A549 (cell line): ENCODE data around the gene C2CD4C. TPM values are rescaled to one million over a fixed set of nuclear protein-coding genes. Genes with fewer than 3 reads are reported as not detected.

Experiments
- ATAC-seq, 2 experiments: fragments of 200-7000 bp in 1 of 2; fragments of >200 bp in 1 of 2; cut with Nextera tagmentation in 1 of 2; cut with Tn5 transposase in 1 of 2; 3 replicates each; pipeline versions ENCODE4 v1.8.0 to v1.9.1; 2018 to 2020; ENCODE audit warnings: mild to moderate bottlenecking in 1 of 2, moderate library complexity in 1 of 2
- CTCF ChIA-PET: fragments of 300-600 bp; sonication (Branson Sonifier 250); formaldehyde crosslinking; extraction: SDS; loops from one replicate; lab custom pipeline; 2021; ENCODE audit warnings: antibody characterized with exemption, inconsistent platforms; lab: Yijun Ruan, JAX
- POLR2A ChIA-PET: fragments of 350-600 bp; formaldehyde crosslinking; extraction: SDS; loops from one replicate; lab custom pipeline; 2021; ENCODE audit warnings: antibody characterized with exemption, inconsistent platforms; lab: Yijun Ruan, JAX
- DNase-seq, 2 experiments: peaks; one replicate each; pipeline versions ENCODE4 v3.0.0 to v3.0.0-alpha.2; 2011 to 2016; ENCODE audit warnings: low read depth in 1 of 2, low spot score in 1 of 2
- FAIRE-seq: peaks from 2 replicates; lab custom pipeline; 2011; peaks lifted over from hg19 to GRCh38; lab: Jason Lieb, UNC
- H3K27ac ChIP-seq, 2 experiments: fragments of >200 bp; sonication (Bioruptor Twin); formaldehyde crosslinking; 3 replicates each; pipeline ENCODE4 v1.5.1; 2016 to 2017
- H3K4me1 ChIP-seq: fragments of >200 bp; sonication (Bioruptor Twin); formaldehyde crosslinking; 3 replicates; pipeline ENCODE4 v1.6.1; 2016
- H3K4me2 ChIP-seq: fragments of >200 bp; sonication (Bioruptor Twin); formaldehyde crosslinking; 3 replicates; pipeline ENCODE4 v1.6.1; 2016
- H3K4me3 ChIP-seq: fragments of >200 bp; sonication (Bioruptor Twin); formaldehyde crosslinking; 3 replicates; pipeline ENCODE4 v1.5.1; 2016
- H3K9me3 ChIP-seq: fragments of >200 bp; sonication (Bioruptor Twin); formaldehyde crosslinking; 3 replicates; pipeline ENCODE4 v1.6.1; 2016
- BCL3 ChIP-seq: fragments of >200 bp; sonication (Bioruptor Twin); formaldehyde crosslinking; IDR thresholded peaks from 3 replicates; pipeline ENCODE4 v1.6.1; 2016
- CEBPB ChIP-seq, 2 experiments: fragments of >200 bp in 1 of 2; sonication (Bioruptor Twin) in 1 of 2; formaldehyde crosslinking in 1 of 2; IDR thresholded peaks; 2 replicates each; pipeline ENCODE4 v1.6.1; 2012 to 2016
- EHMT2 ChIP-seq: fragments of 200-600 bp; sonication (generic); IDR thresholded peaks from 2 replicates; pipeline ENCODE4 v1.6.1; 2016; ENCODE audit warnings: antibody characterized with exemption, low read depth, mild to moderate bottlenecking, moderate library complexity
- ESRRA ChIP-seq: fragments of 150-350 bp; IDR thresholded peaks from 2 replicates; pipeline ENCODE4 v1.6.1; 2014; ENCODE audit warnings: mild to moderate bottlenecking, low read length, borderline replicate concordance
- FOSB ChIP-seq: fragments of 250-450 bp; sonication (Bioruptor Pico); IDR thresholded peaks from 2 replicates; pipeline ENCODE4 v1.5.0; 2020; ENCODE audit warnings: mild to moderate bottlenecking, moderate library complexity
- GATA3 ChIP-seq: IDR thresholded peaks from 2 replicates; pipeline ENCODE4 v1.6.1; 2012; ENCODE audit warnings: borderline replicate concordance
- HES2 ChIP-seq: fragments of >200 bp; sonication (Bioruptor Twin); formaldehyde crosslinking; IDR thresholded peaks from 2 replicates; pipeline ENCODE4 v1.6.1; 2016
- HEYL ChIP-seq: fragments of 250-450 bp; sonication (Bioruptor Pico); IDR thresholded peaks from 2 replicates; pipeline ENCODE4 v1.8.0; 2021; ENCODE audit warnings: mild to moderate bottlenecking, moderate library complexity
- HOXA7 ChIP-seq: fragments of 250-450 bp; sonication (Bioruptor Pico); IDR thresholded peaks from 2 replicates; pipeline ENCODE4 v1.5.0; 2020; ENCODE audit warnings: mild to moderate bottlenecking, moderate library complexity
- HOXB13 ChIP-seq: fragments of 250-450 bp; sonication (Bioruptor Pico); IDR thresholded peaks from 2 replicates; pipeline ENCODE4 v1.5.0; 2020; ENCODE audit warnings: low read depth, mild to moderate bottlenecking, moderate library complexity
- MAFK ChIP-seq: fragments of 450-650 bp; IDR thresholded peaks from 2 replicates; pipeline ENCODE4 v1.6.1; 2014; ENCODE audit not compliant: partially characterized antibody
- MAZ ChIP-seq: fragments of 150-350 bp; IDR thresholded peaks from 2 replicates; pipeline ENCODE4 v1.6.1; 2014; ENCODE audit warnings: antibody characterized with exemption, low read depth, low read length, borderline replicate concordance
- MYC ChIP-seq: IDR thresholded peaks from 2 replicates; pipeline ENCODE4 v1.6.1; 2012; ENCODE audit warnings: mild to moderate bottlenecking, inconsistent platforms, low read length, improper control_type of control experiment, borderline replicate concordance
- NFE2L2 ChIP-seq: fragments of 150-350 bp; conservative IDR thresholded peaks from 2 replicates; pipeline ENCODE4 v1.6.1; 2014; ENCODE audit warnings: low read length
- NPAS2 ChIP-seq: fragments of 250-450 bp; sonication (Bioruptor Pico); IDR thresholded peaks from 2 replicates; pipeline ENCODE4 v1.8.0; 2022; ENCODE audit warnings: mild to moderate bottlenecking, moderate library complexity, borderline replicate concordance
- PHF8 ChIP-seq: fragments of 200-600 bp; sonication (generic); IDR thresholded peaks from 2 replicates; pipeline ENCODE4 v1.6.1; 2016; ENCODE audit warnings: low read depth, mild to moderate bottlenecking, antibody characterized with exemption, moderate library complexity, borderline replicate concordance
- POLR2A ChIP-seq: IDR thresholded peaks from 2 replicates; pipeline ENCODE4 v1.6.1; 2012; ENCODE audit warnings: mild to moderate bottlenecking, low read length
- POLR2AphosphoS2 ChIP-seq: conservative IDR thresholded peaks from 2 replicates; pipeline ENCODE4 v1.6.1; 2012; ENCODE audit warnings: low read length, improper control_type of control experiment, inconsistent platforms
- RCOR1 ChIP-seq: fragments of 150-350 bp; IDR thresholded peaks from 2 replicates; pipeline ENCODE4 v1.6.1; 2014; ENCODE audit warnings: antibody characterized with exemption, low read length, low read depth
- RNF2 ChIP-seq: fragments of 200-600 bp; sonication (generic); IDR thresholded peaks from 2 replicates; pipeline ENCODE4 v1.6.1; 2016; ENCODE audit warnings: low read depth, mild to moderate bottlenecking, antibody characterized with exemption, moderate library complexity, borderline replicate concordance
- SMC3 ChIP-seq: fragments of >200 bp; sonication (Bioruptor Twin); formaldehyde crosslinking; IDR thresholded peaks from 3 replicates; pipeline ENCODE4 v1.6.1; 2018; ENCODE audit warnings: inconsistent platforms
- TFCP2L1 ChIP-seq: fragments of 250-450 bp; sonication (Bioruptor Pico); IDR thresholded peaks from 2 replicates; pipeline ENCODE4 v1.5.0; 2021; ENCODE audit warnings: mild to moderate bottlenecking
- USF2 ChIP-seq: fragments of 450-650 bp; IDR thresholded peaks from 2 replicates; pipeline ENCODE4 v1.6.1; 2014; ENCODE audit warnings: antibody characterized with exemption
- ZC3H11A ChIP-seq: fragments of 450-650 bp; IDR thresholded peaks from 2 replicates; pipeline ENCODE4 v1.6.1; 2014; ENCODE audit warnings: antibody characterized with exemption, mild to moderate bottlenecking
- WGBS: methylation state at CpG from one replicate; pipeline ENCODE4 v1.1.6; 2017; ENCODE audit errors: missing lambda C conversion rate; 5-methylcytosine and 5-hydroxymethylcytosine counted together
- polyA plus RNA-seq, 4 experiments: library from polyadenylated mRNA; depleted of rRNA in 3 of 4; stranded (reverse); fragments of >200 nt; fragmentation: RNase III in 1 of 4; extraction: RNeasy Plus Mini Kit Qiagen cat#74134 plus additional on column Dnase treatment in 1 of 4; gene quantifications; 2 replicates in 3 of 4; 3 replicates in 1 of 4; pipeline ENCODE4 v1.2.3, GENCODE V29; 2011 to 2017

Gene C2CD4C
- polyA plus RNA-seq, 2 of the 4 experiments (the other 2 are of a cell fraction): 0.21 to 0.71 TPM

GRCh38 chr19:366951-367350 lies 42.0 kb downstream of the C2CD4C start:
- CTCF ChIA-PET: no interaction called here
- 46% methylated on average over 7 of the region's 8 CpGs for WGBS
- FAIRE-seq (no peak), DNase-seq (no peak), ATAC-seq (no peak)
- TF ChIP-seq MAFK (no peak), HOXB13 (CRISPR knock-in tag) (no peak), ZC3H11A (no peak), MAZ (no peak), EHMT2 (no peak), RNF2 (no peak), HOXA7 (no peak), FOSB (CRISPR knock-in tag) (no peak), MYC (no peak)
- H3K4me2 ChIP-seq: no peak overlapping the region
- no peaks in the 10 kb centered on the region for H3K9me3 ChIP-seq
- POLR2A ChIA-PET: no interaction called here
- no peak overlapping the region for H3K27ac ChIP-seq
- no peak overlapping the region for H3K4me3 ChIP-seq
- H3K4me1 ChIP-seq: no peaks in the 10 kb centered on the region

GRCh38 chr19:366205-366783 lies 42.7 kb downstream of the C2CD4C start:
- no peak for FAIRE-seq
- POLR2A ChIA-PET: no interaction called here
- no peak for TF ChIP-seq FOSB (CRISPR knock-in tag)
- 0 out of 4 replicates have a peak, but pooled peaks of 1 of the 2 experiments have one; percentile 11 for TF ChIP-seq CEBPB (IDR thresholded peaks at IDR 0.05)
- H3K4me1 ChIP-seq: no peaks in the 10 kb centered on the region
- no peak for DNase-seq
- no peak overlapping the region for H3K4me2 ChIP-seq
- H3K4me3 ChIP-seq: no peak overlapping the region
- CTCF ChIA-PET: no interaction called here
- H3K9me3 ChIP-seq: no peaks in the 10 kb centered on the region
- no peak for ATAC-seq
- H3K27ac ChIP-seq: no peak overlapping the region
- WGBS: 73% methylated on average over 17 of the region's 17 CpGs

- H3K4me1 ChIP-seq: no peaks in the 10 kb centered on the region
- FAIRE-seq (no peak), DNase-seq (no peak), ATAC-seq (peak in 1 of 2 experiments; percentile 19; a peak in 2 of 6 replicates)
- ChIA-PET POLR2A (no interaction called here), CTCF (interaction anchor here (0.6 to 0.7 kb wide), 2 partner anchors 51 to 119 kb away, joined by 3 to 4 read pairs; no protein-coding TSS in a partner anchor)
- no peak for TF ChIP-seq MAFK
- no peak overlapping the region for H3K4me2 ChIP-seq
- H3K27ac ChIP-seq: no peak overlapping the region
- H3K4me3 ChIP-seq: no peak overlapping the region
- H3K9me3 ChIP-seq: no peaks in the 10 kb centered on the region
- WGBS: 49% methylated on average over 8 of the region's 17 CpGs
Measured at GRCh38 chr19:364496-365287, 44.3 kb downstream of the C2CD4C start.

GRCh38 chr19:362683-363082 lies 46.3 kb downstream of the C2CD4C start:
- FAIRE-seq (no peak), ATAC-seq (no peak), DNase-seq (no peak)
- H3K4me3 ChIP-seq: no peak overlapping the region
- TF ChIP-seq HEYL (CRISPR knock-in tag): no peak
- no peak for TF ChIP-seq TFCP2L1
- TF ChIP-seq ESRRA: no peak
- TF ChIP-seq FOSB (CRISPR knock-in tag): no peak
- TF ChIP-seq NPAS2 (CRISPR knock-in tag): no peak
- TF ChIP-seq SMC3: no peak
- no peak for TF ChIP-seq PHF8
- TF ChIP-seq RCOR1: no peak
- TF ChIP-seq POLR2A: no peak
- no peak for TF ChIP-seq POLR2AphosphoS2
- no peak for TF ChIP-seq GATA3
- TF ChIP-seq BCL3: no peak
- no peak for TF ChIP-seq USF2
- TF ChIP-seq NFE2L2: no peak
- no peak for TF ChIP-seq HES2
- H3K4me2 ChIP-seq: no peak overlapping the region
- H3K9me3 ChIP-seq: no peaks in the 10 kb centered on the region
- no peak overlapping the region for H3K27ac ChIP-seq
- no peaks in the 10 kb centered on the region for H3K4me1 ChIP-seq
- 49% methylated on average over 11 of the region's 11 CpGs for WGBS
- CTCF ChIA-PET: interaction anchor here (0.5 to 1.0 kb wide), 3 partner anchors 49 to 119 kb away, joined by 3 read pairs; no protein-coding TSS in a partner anchor
- POLR2A ChIA-PET: no interaction called here
